GM06990 (cell line): ENCODE data around the gene PTPRT.

Source experiments
- DNase-seq: peaks from one replicate; pipeline ENCODE4 v3.0.0-alpha.2; 2011; ENCODE audit not compliant: insufficient read length; ENCODE audit errors: extremely low read depth
- H3K27me3 ChIP-seq: replicated peaks from 2 replicates; pipeline ENCODE4 v1.6.0; 2011; ENCODE audit warnings: low read length; ENCODE audit not compliant: control insufficient read depth, insufficient read depth
- H3K36me3 ChIP-seq: 2 replicates; pipeline ENCODE4 v1.5.1; 2011; ENCODE audit warnings: low read length; ENCODE audit not compliant: control insufficient read depth, insufficient read depth
- H3K4me3 ChIP-seq: replicated peaks from 2 replicates; pipeline ENCODE4 v1.5.1; 2011; ENCODE audit warnings: low read depth, mild to moderate bottlenecking, control low read depth, low read length
- TF ChIP-seq, protein P1 (sequence below): IDR thresholded peaks from 2 replicates; pipeline ENCODE4 v1.5.1; 2011; ENCODE audit warnings: low read length, control low read depth, mild to moderate bottlenecking, inconsistent platforms; ENCODE audit not compliant: insufficient read depth, poor library complexity, severe bottlenecking

PTPRT gene

DNA sequence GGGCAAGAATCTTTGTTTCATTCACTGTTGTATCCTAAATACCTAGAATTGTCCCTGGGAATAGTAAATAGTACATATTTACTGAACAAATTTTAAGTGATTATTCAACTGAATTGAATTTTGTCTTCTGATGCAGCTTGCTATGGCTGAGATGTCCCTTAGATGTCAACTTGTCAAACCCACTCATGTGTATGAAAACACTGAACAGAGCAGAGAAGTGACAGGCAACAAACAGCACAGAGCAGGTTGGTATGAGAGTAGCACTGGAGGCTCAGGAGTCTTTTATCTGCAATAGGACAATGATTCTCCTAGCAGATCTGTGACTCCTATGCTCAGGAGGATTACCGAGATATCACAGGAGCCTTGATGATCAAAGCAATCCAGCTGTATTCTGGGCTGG is 1031.4 kb downstream of the PTPRT start:
- no peak for DNase-seq
- Histone ChIP-seq H3K27me3 (no peaks in the 10 kb centered on the region), H3K36me3 (no peaks in the 10 kb centered on the region), H3K4me3 (no peak overlapping the region)
- TF ChIP-seq, protein P1, sequence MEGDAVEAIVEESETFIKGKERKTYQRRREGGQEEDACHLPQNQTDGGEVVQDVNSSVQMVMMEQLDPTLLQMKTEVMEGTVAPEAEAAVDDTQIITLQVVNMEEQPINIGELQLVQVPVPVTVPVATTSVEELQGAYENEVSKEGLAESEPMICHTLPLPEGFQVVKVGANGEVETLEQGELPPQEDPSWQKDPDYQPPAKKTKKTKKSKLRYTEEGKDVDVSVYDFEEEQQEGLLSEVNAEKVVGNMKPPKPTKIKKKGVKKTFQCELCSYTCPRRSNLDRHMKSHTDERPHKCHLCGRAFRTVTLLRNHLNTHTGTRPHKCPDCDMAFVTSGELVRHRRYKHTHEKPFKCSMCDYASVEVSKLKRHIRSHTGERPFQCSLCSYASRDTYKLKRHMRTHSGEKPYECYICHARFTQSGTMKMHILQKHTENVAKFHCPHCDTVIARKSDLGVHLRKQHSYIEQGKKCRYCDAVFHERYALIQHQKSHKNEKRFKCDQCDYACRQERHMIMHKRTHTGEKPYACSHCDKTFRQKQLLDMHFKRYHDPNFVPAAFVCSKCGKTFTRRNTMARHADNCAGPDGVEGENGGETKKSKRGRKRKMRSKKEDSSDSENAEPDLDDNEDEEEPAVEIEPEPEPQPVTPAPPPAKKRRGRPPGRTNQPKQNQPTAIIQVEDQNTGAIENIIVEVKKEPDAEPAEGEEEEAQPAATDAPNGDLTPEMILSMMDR, result no peak

DNA sequence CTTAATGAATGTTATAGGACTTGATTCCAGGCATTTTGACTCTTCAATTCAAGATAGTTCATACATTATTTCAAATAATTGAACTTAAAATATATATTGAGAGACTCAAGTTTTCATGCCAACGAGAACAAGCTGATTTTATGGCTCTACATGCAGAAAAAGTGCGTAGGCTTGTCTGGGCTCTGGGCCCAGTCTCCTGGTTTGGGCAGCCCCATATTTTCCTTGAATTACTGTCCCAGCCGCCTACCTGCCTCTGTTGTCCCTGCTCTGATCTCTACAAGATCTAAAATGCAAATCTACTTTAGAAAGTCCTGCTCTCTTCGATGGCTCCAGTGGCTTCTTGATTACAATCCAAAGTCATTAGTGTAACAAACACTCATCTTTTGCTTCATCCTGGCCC is 1034.1 kb downstream of the PTPRT start:
- TF ChIP-seq, protein P1, result no peak
- Histone ChIP-seq H3K36me3 (no peaks in the 10 kb centered on the region), H3K27me3 (no peaks in the 10 kb centered on the region), H3K4me3 (no peak overlapping the region)
- DNase-seq, result no peak

DNA sequence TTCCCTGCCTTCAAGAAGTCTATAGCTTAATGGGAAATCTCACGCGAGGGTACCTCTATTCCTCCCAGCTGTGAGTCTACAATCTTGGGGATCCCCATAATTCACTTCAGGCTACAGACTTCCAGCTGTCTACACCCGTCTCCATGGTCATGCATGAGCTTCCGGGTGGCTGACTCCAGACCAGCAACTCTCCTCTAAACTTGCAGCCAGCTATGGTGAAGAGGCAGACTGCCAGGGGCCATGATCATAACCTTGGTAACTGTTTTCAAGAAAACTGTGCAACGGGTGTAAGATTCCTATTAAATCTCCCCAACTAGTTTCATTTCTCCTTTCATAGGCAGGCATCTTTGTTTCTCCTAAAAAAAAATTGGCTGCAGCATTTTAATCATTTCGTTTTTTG is 1037.1 kb downstream of the PTPRT start:
- DNase-seq, result no peak
- no peaks in the 10 kb centered on the region for H3K36me3 ChIP-seq
- TF ChIP-seq, protein P1, result no peak

DNA sequence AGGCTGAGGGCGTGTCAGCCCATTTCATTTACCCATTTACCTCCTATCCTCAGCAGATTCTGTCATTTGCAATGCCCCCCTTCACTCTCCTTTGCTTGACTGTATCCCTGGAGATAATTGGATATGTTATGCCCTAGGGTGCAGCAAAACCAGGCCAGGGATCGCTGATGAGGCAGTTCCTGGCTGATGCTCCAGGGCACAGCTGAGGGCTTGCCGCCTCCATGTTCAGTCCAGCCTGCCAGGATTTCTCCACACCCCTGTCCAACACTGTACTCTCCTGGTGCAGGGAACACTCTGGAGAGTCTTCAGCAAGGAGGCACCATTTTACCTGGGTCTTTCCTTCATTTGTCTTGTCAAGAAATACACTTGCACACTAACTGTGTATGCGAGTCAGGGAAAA is 1039.5 kb downstream of the PTPRT start:
- DNase-seq, result no peak
- H3K4me3 ChIP-seq, result no peak overlapping the region
- H3K36me3 ChIP-seq, result no peaks in the 10 kb centered on the region
- TF ChIP-seq, protein P1, result no peak
- H3K27me3 ChIP-seq, result no peaks in the 10 kb centered on the region

More for the DNA sequence above, 1037.1 kb downstream of the PTPRT start:
- Histone ChIP-seq H3K4me3 (no peak overlapping the region), H3K27me3 (no peaks in the 10 kb centered on the region)

DNA sequence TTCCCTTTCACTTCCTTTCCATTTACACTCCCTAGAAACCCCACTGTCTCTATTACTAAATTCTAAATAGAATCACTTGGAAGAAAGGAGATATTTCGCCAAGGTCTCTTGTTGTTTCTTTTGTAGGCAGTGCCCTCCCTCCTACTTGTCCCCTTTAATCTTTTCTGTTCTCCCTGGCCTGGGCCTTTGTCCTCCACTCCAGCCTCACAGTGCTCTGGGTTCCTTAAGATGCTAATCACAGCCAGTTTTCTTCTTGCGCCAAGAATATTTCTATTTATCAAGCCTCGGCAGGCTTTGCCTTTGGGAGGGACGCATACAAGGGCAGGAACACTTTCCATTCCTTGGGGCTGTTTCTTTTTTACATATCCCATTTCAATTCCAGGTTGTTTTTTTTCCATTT is 1051.0 kb downstream of the PTPRT start:
- TF ChIP-seq, protein P1, result no peak
- H3K4me3 ChIP-seq, result no peak overlapping the region
- no peak for DNase-seq
- H3K36me3 ChIP-seq, result no peaks in the 10 kb centered on the region
- H3K27me3 ChIP-seq, result no peaks in the 10 kb centered on the region

DNA sequence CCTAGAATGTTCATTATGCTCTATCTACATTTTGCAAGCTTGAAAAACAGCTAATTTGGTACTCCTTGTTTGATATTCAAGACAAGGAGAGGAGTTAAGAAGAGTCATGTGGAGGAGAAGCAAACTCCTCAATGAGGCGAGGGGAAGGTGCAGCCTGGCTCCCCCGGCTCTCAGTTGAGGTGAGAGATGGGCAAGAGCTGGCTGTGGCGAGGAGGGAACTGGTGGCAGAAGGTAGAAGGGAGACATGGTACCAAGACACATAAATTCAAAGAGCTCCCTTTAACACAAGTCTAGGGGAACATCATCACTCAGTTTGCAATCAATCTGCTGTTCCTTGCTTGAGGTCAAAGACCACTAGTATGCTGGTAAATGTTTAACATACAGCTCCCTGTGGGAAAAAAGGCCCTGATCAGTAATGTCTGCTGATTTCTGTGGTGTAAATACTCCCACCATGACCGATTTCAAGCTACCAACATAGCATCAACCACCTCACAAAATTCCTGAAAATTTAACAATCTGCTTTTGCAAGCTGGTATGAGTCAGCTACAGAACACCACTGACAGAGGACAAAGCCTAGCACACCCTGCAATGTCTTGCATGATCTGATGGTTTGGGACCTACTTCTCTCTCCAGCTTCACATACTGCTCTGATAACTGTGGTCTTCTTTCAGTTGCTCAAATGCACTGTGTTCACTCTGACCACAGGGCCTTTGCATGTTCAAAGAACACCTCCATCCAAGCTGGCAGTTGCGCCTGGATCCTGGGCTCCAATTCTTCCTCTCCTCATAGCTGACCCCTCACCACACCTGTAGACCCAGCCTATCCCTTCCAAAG is 1055.2 kb downstream of the PTPRT start:
- H3K36me3 ChIP-seq, result no peaks in the 10 kb centered on the region
- TF ChIP-seq, protein P1, result no peak
- H3K27me3 ChIP-seq, result no peaks in the 10 kb centered on the region; the same call in 1 of the 2 replicates
- no peak for DNase-seq
- H3K4me3 ChIP-seq, result no peak overlapping the region
